H1 (cell line): ENCODE measurements around the gene SMTNL2. TPM values are rescaled to one million over a fixed set of nuclear protein-coding genes. Genes with fewer than 3 reads are reported as not detected.
A peak's percentile ranks its signal among the peaks of the same experiment; 100 is the strongest.

Experiments used
- CTCF ChIA-PET: fragments of 300-600 bp; sonication (Branson Sonifier 250); formaldehyde crosslinking; loops from one replicate; lab custom pipeline; 2021; ENCODE audit not compliant: partially characterized antibody; lab: Charles Lee
- POLR2A ChIA-PET: fragments of 300-600 bp; sonication (Branson Sonifier 250); formaldehyde crosslinking; loops from one replicate; lab custom pipeline; 2021; ENCODE audit warnings: inconsistent platforms; ENCODE audit not compliant: partially characterized antibody; lab: Charles Lee
- DNase-seq, 2 experiments: peaks; one replicate each; pipeline versions ENCODE4 v3.0.0 to v3.0.0-alpha.2; 2010 to 2022; ENCODE audit warnings: low spot score in 2 of 2, low read depth in 1 of 2, mixed read lengths in 1 of 2
- FAIRE-seq: peaks from 2 replicates; lab custom pipeline; 2011; peaks lifted over from hg19 to GRCh38; lab: Jason Lieb, UNC
- H2AFZ ChIP-seq: 2 replicates; pipeline ENCODE4 v1.8.1; 2012; ENCODE audit warnings: low read length, inconsistent platforms
- H2AK5ac ChIP-seq: 2 replicates; pipeline ENCODE4 v1.6.1; 2013; ENCODE audit warnings: low read depth, low read length
- H2BK120ac ChIP-seq: replicated peaks from 2 replicates; pipeline ENCODE3; 2013; ENCODE audit warnings: low read depth, low read length, inconsistent platforms
- H2BK12ac ChIP-seq: 2 replicates; pipeline ENCODE4 v1.6.1; 2013; ENCODE audit warnings: low read depth, low read length
- H2BK15ac ChIP-seq: 2 replicates; pipeline ENCODE4 v1.6.1; 2013; ENCODE audit warnings: low read length
- H2BK20ac ChIP-seq: 2 replicates; pipeline ENCODE4 v1.6.1; 2013; ENCODE audit warnings: low read length
- H2BK5ac ChIP-seq: 2 replicates; pipeline ENCODE4 v1.6.1; 2013; ENCODE audit warnings: low read depth, low read length
- H3K14ac ChIP-seq: 2 replicates; pipeline ENCODE4 v1.6.1; 2013; ENCODE audit warnings: inconsistent platforms; ENCODE audit not compliant: insufficient read length
- H3K18ac ChIP-seq: 2 replicates; pipeline ENCODE4 v1.6.1; 2013; ENCODE audit warnings: low read length; ENCODE audit errors: extremely low read depth
- H3K23ac ChIP-seq: 2 replicates; pipeline ENCODE4 v1.6.1; 2013; ENCODE audit warnings: inconsistent platforms; ENCODE audit not compliant: insufficient read length
- H3K23me2 ChIP-seq: 2 replicates; pipeline ENCODE4 v1.6.1; 2013; ENCODE audit warnings: low read depth, low read length
- H3K27ac ChIP-seq: 2 replicates; pipeline ENCODE4 v1.6.1; 2011; ENCODE audit warnings: low read depth, low read length, inconsistent platforms
- H3K27me3 ChIP-seq, 4 experiments: replicated peaks in 1 of 4; 1 replicate in 1 of 4; 2 replicates in 3 of 4; pipeline versions ENCODE4 v1.6.1 to v1.8.1; 2011 to 2013; ENCODE audit warnings: low read length in 3 of 4, mild to moderate bottlenecking in 3 of 4, inconsistent platforms in 2 of 4, mixed read lengths in 2 of 4, moderate library complexity in 1 of 4; ENCODE audit not compliant: control insufficient read depth in 3 of 4, insufficient read depth in 3 of 4; ENCODE audit errors: extremely low read depth in 1 of 4
- H3K36me3 ChIP-seq, 4 experiments: 2 replicates each; pipeline versions ENCODE4 v1.6.1 to v1.8.1; 2011 to 2013; ENCODE audit warnings: mild to moderate bottlenecking in 4 of 4, low read length in 3 of 4, moderate library complexity in 2 of 4, control low read depth in 1 of 4, inconsistent platforms in 1 of 4; ENCODE audit not compliant: insufficient read depth in 4 of 4, control insufficient read depth in 2 of 4
- H3K4ac ChIP-seq: replicated peaks from 2 replicates; pipeline ENCODE3; 2013; ENCODE audit warnings: low read length, low read depth, mixed read lengths, inconsistent platforms; ENCODE audit not compliant: insufficient read length
- H3K4me1 ChIP-seq, 4 experiments: replicated peaks in 1 of 4; 1 replicate in 1 of 4; 2 replicates in 3 of 4; pipeline versions ENCODE4 v1.6.1 to v1.8.1; 2011 to 2013; ENCODE audit warnings: low read length in 3 of 4, inconsistent platforms in 2 of 4, mixed read lengths in 1 of 4; ENCODE audit not compliant: insufficient read depth in 4 of 4, control insufficient read depth in 3 of 4
- H3K4me2 ChIP-seq, 2 experiments: 2 replicates each; pipeline versions ENCODE4 v1.6.1 to v1.8.1; 2011 to 2013; ENCODE audit warnings: low read depth in 2 of 2, low read length in 2 of 2, control low read depth in 1 of 2, inconsistent platforms in 1 of 2, mild to moderate bottlenecking in 1 of 2; ENCODE audit not compliant: insufficient read depth in 1 of 2
- H3K4me3 ChIP-seq, 4 experiments: fragments of 200-600, 300-600 bp in 1 of 4; sonication (generic), shearing (Covaris generic), sonication (Bioruptor Twin) in 1 of 4; 2 replicates each; pipeline versions ENCODE4 v1.5.1 to v1.8.1; 2011 to 2016; ENCODE audit warnings: low read length in 4 of 4, low read depth in 3 of 4, control low read depth in 2 of 4, inconsistent platforms in 2 of 4, mild to moderate bottlenecking in 2 of 4, mixed read lengths in 1 of 4, moderate library complexity in 1 of 4; ENCODE audit not compliant: insufficient read depth in 2 of 4; ENCODE audit errors: extremely low read depth in 1 of 4
- H3K56ac ChIP-seq: replicated peaks from 2 replicates; pipeline ENCODE3; 2013; ENCODE audit warnings: low read depth, mild to moderate bottlenecking, mixed read lengths, low read length, inconsistent platforms; ENCODE audit not compliant: insufficient read length
- H3K79me1 ChIP-seq: 2 replicates; pipeline ENCODE4 v1.6.1; 2013; ENCODE audit warnings: low read depth, low read length, control low read depth
- H3K79me2 ChIP-seq, 2 experiments: 2 replicates each; pipeline versions ENCODE4 v1.6.1 to v1.8.1; 2012 to 2013; ENCODE audit warnings: low read length in 2 of 2, mild to moderate bottlenecking in 2 of 2, inconsistent platforms in 1 of 2; ENCODE audit not compliant: insufficient read depth in 2 of 2, control insufficient read depth in 1 of 2
- H3K9ac ChIP-seq, 4 experiments: replicated peaks in 1 of 4; 1 replicate in 1 of 4; 2 replicates in 3 of 4; pipeline versions ENCODE4 v1.6.1 to v1.8.1; 2011 to 2013; ENCODE audit warnings: low read depth in 3 of 4, low read length in 3 of 4, control low read depth in 2 of 4, mild to moderate bottlenecking in 2 of 4, moderate library complexity in 2 of 4, inconsistent platforms in 1 of 4; ENCODE audit errors: extremely low read depth in 1 of 4
- H3K9me3 ChIP-seq, 2 experiments: 2 replicates each; pipeline versions ENCODE4 v1.6.1 to v1.8.1; 2012 to 2013; ENCODE audit warnings: mild to moderate bottlenecking in 2 of 2, moderate library complexity in 2 of 2, control low read depth in 1 of 2, inconsistent platforms in 1 of 2, low read depth in 1 of 2, low read length in 1 of 2, mixed read lengths in 1 of 2; ENCODE audit not compliant: insufficient read depth in 2 of 2
- H4K20me1 ChIP-seq, 2 experiments: replicated peaks in 1 of 2; 2 replicates each; pipeline versions ENCODE3 to v1.8.1; 2011 to 2013; ENCODE audit warnings: inconsistent platforms in 2 of 2, low read length in 2 of 2, mild to moderate bottlenecking in 1 of 2; ENCODE audit not compliant: insufficient read depth in 2 of 2, control insufficient read depth in 1 of 2
- H4K5ac ChIP-seq: 2 replicates; pipeline ENCODE4 v1.6.1; 2013; ENCODE audit warnings: low read length, low read depth, mixed read lengths, inconsistent platforms; ENCODE audit not compliant: insufficient read length
- H4K8ac ChIP-seq: 2 replicates; pipeline ENCODE4 v1.8.0; 2013; ENCODE audit warnings: mild to moderate bottlenecking, moderate library complexity, low read length, inconsistent platforms; ENCODE audit not compliant: insufficient read depth; ENCODE audit errors: extremely low read depth
- H4K91ac ChIP-seq: replicated peaks from 2 replicates; pipeline ENCODE3; 2013; ENCODE audit warnings: low read length, mixed read lengths, inconsistent platforms; ENCODE audit not compliant: insufficient read length
- EZH2 ChIP-seq: fragments of 200-600 bp; sonication (generic); IDR thresholded peaks from 2 replicates; pipeline ENCODE4 v1.7.1; 2012; ENCODE audit warnings: low read depth, mild to moderate bottlenecking, moderate library complexity, low read length, inconsistent platforms; ENCODE audit not compliant: severe bottlenecking
- RAD21 ChIP-seq, 2 experiments: IDR thresholded peaks in 1 of 2; conservative IDR thresholded peaks in 1 of 2; 2 replicates each; pipeline ENCODE4 v1.6.1; 2011; ENCODE audit warnings: low read depth in 2 of 2, low read length in 2 of 2, improper control_type of control experiment in 1 of 2, inconsistent platforms in 1 of 2, mild to moderate bottlenecking in 1 of 2, moderate library complexity in 1 of 2
- WGBS, 2 experiments: shearing (Covaris generic) in 1 of 2; methylation state at CpG; one replicate each; pipeline versions ENCODE4 v1.1.6 to v1.1.7; 2013 to 2015; ENCODE audit warnings: low lambda C conversion rate in 2 of 2, mixed read lengths in 2 of 2, inconsistent platforms in 1 of 2, low coverage in 1 of 2, missing lambda C conversion rate in 1 of 2; ENCODE audit not compliant: insufficient replicate concordance in 2 of 2, insufficient coverage in 1 of 2, insufficient read length in 1 of 2; ENCODE audit errors: extremely low coverage in 1 of 2, missing lambda C conversion rate in 1 of 2; 5-methylcytosine and 5-hydroxymethylcytosine counted together
- polyA plus RNA-seq, 7 experiments: library from polyadenylated mRNA; depleted of rRNA in 3 of 7; stranded (reverse) in 5 of 7; unstranded in 2 of 7; fragments of >200 nt in 5 of 7; fragments of 200-250 nt in 2 of 7; gene quantifications; 1 replicate in 5 of 7; 2 replicates in 1 of 7; 4 replicates in 1 of 7; pipeline versions ENCODE4 v1.2.1 to v1.2.3, GENCODE V29; 2011 to 2013; ENCODE audit warnings: missing spikeins in 2 of 7, mixed read lengths in 2 of 7
- total RNA-seq: library from RNA; stranded (reverse); fragmentation: NEBNext Ultra II Directional; extraction: Animal tissue kit (Norgen Biotek cat#: 25700); gene quantifications from 2 replicates; pipeline ENCODE4 v1.2.1, GENCODE V29; 2021
- TF ChIP-seq, protein P1 (sequence below): IDR thresholded peaks from 2 replicates; pipeline ENCODE4 v1.6.1; 2011; ENCODE audit warnings: low read length, improper control_type of control experiment

SMTNL2 gene
- total and polyA plus RNA-seq, 2 of the 8 experiments (the other 6 are each of a cell fraction or from before 2014, with no cell fraction given), result 3.6 to 4.5 TPM

DNA sequence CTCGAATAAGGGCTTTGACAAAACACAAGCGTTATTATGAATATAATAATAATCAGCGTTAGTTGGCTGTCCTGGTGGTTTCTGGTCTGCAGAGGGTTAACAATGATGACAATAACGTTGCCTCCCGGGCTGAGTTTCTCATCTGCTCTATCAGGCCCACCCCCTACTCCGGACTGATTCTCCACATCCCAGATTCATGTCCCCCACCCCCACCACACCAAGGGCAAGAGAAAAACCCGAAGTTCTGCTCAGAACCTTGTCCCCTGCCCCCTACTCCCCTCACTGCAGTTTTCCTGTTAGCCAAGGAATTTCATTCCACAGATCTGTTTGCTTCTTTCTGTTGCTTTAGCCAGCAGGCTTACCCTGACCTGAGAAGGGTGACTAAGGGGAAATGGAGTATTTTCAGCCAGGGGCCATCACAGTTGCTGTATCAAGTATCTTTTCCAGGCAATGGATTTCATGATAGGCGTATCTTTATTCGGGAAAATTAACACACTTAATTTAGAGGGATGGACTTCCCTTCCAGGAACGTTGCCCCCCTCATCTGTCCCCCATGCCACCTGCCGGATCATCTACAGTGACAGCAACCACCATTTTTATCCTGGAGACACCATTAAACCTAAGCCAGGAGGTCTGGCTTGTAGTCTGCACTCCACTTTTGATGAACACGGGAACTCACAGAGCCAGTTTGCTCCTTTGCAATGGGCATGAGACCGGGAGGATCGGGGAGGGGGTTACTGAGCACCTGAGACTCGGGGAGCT lies 33.4 kb downstream of the SMTNL2 start:
- no peak overlapping the region for H2BK120ac ChIP-seq
- no peak overlapping the region for H3K23ac ChIP-seq
- peak; percentile 25 for TF ChIP-seq EZH2
- no peak for TF ChIP-seq RAD21 (IDR thresholded peaks at IDR 0.05 in 1 of 2, conservative IDR thresholded peaks at IDR 0.05 in 1 of 2; ENCODE audit: low read depth in 2 of 2, low read length in 2 of 2)
- TF ChIP-seq, protein P1, sequence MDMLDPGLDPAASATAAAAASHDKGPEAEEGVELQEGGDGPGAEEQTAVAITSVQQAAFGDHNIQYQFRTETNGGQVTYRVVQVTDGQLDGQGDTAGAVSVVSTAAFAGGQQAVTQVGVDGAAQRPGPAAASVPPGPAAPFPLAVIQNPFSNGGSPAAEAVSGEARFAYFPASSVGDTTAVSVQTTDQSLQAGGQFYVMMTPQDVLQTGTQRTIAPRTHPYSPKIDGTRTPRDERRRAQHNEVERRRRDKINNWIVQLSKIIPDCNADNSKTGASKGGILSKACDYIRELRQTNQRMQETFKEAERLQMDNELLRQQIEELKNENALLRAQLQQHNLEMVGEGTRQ, result no peak
- FAIRE-seq (no peak), DNase-seq (no peak)
- H3K27ac ChIP-seq, result no peak overlapping the region
- 71% methylated on average over 15 of the region's 15 CpGs; no CpG with 5 or more reads in 1 of the 2 experiments for WGBS, 2 experiments
- ChIA-PET POLR2A (interaction anchor here (0.7 to 1.4 kb wide), 4 partner anchors 9 to 278 kb away, joined by 3 to 4 read pairs (median 3); partner anchors contain the start of gene SMTNL2), CTCF (interaction anchor here (0.7 kb wide), 1 partner anchor 9 kb away, joined by 3 read pairs; no protein-coding TSS in a partner anchor)
- no peak overlapping the region; the same call in 1 of the 2 replicates for H2AK5ac ChIP-seq
- no peak overlapping the region for H3K14ac ChIP-seq
- H4K20me1 ChIP-seq, result no peaks in the 10 kb centered on the region
- 0 out of 7 replicates have a peak, but pooled peaks cover 0 to 2% (median 0%) of the 10 kb centered on the region in 4 experiments for H3K27me3 ChIP-seq
- peak overlapping the region in 1 of 2 experiments; percentile 31; a peak in 1 of 4 replicates for H3K4me2 ChIP-seq
- H3K4me1 ChIP-seq, result peaks cover 0 to 6% (median 0%) of the 10 kb centered on the region in 4 experiments; a peak in 2 of 7 replicates
- no peak overlapping the region for H3K56ac ChIP-seq
- peak overlapping the region; percentile 37 for H4K91ac ChIP-seq
- no peak overlapping the region for H3K4ac ChIP-seq
- no peaks in the 10 kb centered on the region for H3K9me3 ChIP-seq
- H2AFZ ChIP-seq, result peak overlapping the region; percentile 92
- H2BK15ac ChIP-seq, result 0 out of 2 replicates have a peak overlapping the region, but pooled peaks have one; percentile 66
- H3K36me3 ChIP-seq, result no peaks in the 10 kb centered on the region
- peak overlapping the region; percentile 24; the same call in 1 of the 2 replicates for H3K18ac ChIP-seq
- peak overlapping the region; percentile 17; the same call in 1 of the 2 replicates for H2BK12ac ChIP-seq
- H3K4me3 ChIP-seq, result no peak overlapping the region
- no peak overlapping the region for H3K9ac ChIP-seq
- H2BK5ac ChIP-seq, result no peak overlapping the region
- H3K79me2 ChIP-seq, result no peaks in the 10 kb centered on the region
- H4K8ac ChIP-seq, result no peak overlapping the region
- no peaks in the 10 kb centered on the region for H3K79me1 ChIP-seq
- no peak overlapping the region for H4K5ac ChIP-seq
- H2BK20ac ChIP-seq, result no peak overlapping the region
- H3K23me2 ChIP-seq, result no peaks in the 10 kb centered on the region; the same call in 1 of the 2 replicates
